SJCRH30 (cell line): Measurements from ENCODE around the gene SRP72. TPM values are rescaled to one million over a fixed set of nuclear protein-coding genes. Genes with fewer than 3 reads are reported as not detected.
A peak's percentile ranks its signal among the peaks of the same experiment; 100 is the strongest.
"Not testable (repeated sequence)": the region's sequence is repeated elsewhere in the genome, so short reads cannot be mapped to it uniquely, and the experiment has no call there.

ENCODE experiments used
- DNase-seq, 2 experiments: peaks; one replicate each; pipeline ENCODE4 v3.0.0-alpha.2; 2015 to 2020
- H3K27ac ChIP-seq: fragments of 250-450 bp; sonication (Bioruptor Pico); 2 replicates; pipeline ENCODE4 v1.5.1; 2020; ENCODE audit warnings: mild to moderate bottlenecking, moderate library complexity
- H3K27me3 ChIP-seq: fragments of 250-450 bp; sonication (Bioruptor Pico); 2 replicates; pipeline ENCODE4 v1.5.1; 2020; ENCODE audit warnings: mild to moderate bottlenecking, moderate library complexity
- H3K36me3 ChIP-seq: fragments of 250-450 bp; sonication (Bioruptor Pico); 2 replicates; pipeline ENCODE4 v1.5.1; 2020; ENCODE audit warnings: mild to moderate bottlenecking, moderate library complexity
- H3K4me1 ChIP-seq: fragments of 250-450 bp; sonication (Bioruptor Pico); 2 replicates; pipeline ENCODE4 v1.5.1; 2020; ENCODE audit warnings: mild to moderate bottlenecking, moderate library complexity
- H3K4me3 ChIP-seq: fragments of 250-450 bp; sonication (Bioruptor Pico); 2 replicates; pipeline ENCODE4 v1.5.1; 2020; ENCODE audit warnings: mild to moderate bottlenecking, moderate library complexity
- H3K9me3 ChIP-seq: fragments of 250-450 bp; sonication (Bioruptor Pico); replicated peaks from 2 replicates; pipeline ENCODE4 v1.5.1; 2020; ENCODE audit warnings: mild to moderate bottlenecking, moderate library complexity
- total RNA-seq: library from RNA; depleted of rRNA; stranded (reverse); fragments of >200 nt; shearing (Covaris generic); gene quantifications from 2 replicates; pipeline ENCODE4 v1.2.3, GENCODE V29; 2014

Gene SRP72
- total RNA-seq, 1 experiment from 2014 or later, result 133 TPM

DNA sequence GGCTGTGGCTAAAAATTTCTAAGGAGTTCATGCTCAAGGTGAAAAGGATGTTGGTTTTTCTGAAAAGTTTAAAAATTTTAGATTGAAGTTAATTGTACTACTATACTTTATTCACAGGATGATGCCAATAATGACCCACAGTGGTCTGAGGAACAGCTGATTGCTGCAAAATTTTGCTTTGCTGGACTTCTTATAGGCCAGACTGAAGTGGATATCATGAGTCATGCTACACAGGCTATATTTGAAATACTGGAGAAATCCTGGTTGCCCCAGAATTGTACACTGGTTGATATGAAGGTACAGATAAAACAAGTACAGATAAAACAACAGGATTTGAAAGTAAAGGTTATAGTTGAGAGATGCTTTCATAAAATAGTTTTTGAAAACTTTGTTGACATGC, 19.1 kb upstream of the SRP72 start:
- Histone ChIP-seq H3K4me3 (no peak overlapping the region), H3K36me3 (peaks cover 100% of the 10 kb centered on the region), H3K27me3 (no peaks in the 10 kb centered on the region), H3K27ac (no peak overlapping the region), H3K4me1 (no peaks in the 10 kb centered on the region), H3K9me3 (no peaks in the 10 kb centered on the region)
- no peak for DNase-seq

DNA sequence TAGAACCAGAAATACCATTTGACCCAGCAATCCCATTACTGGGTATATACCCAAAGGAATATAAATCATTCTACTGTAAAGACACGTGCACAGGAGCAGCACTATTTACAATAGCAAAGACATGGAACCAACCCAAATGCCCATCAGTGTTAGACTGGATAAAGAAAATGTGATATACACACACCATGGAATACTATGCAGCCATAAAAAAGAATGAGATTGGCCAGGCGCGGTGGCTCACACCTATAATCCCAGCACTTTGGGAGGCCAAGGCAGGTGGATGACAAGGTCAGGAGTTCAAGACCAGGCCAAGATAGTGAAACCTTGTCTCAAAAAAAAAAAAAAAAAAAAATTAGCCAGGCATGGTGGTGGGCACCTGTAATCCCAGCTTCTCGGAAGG, 17.9 kb upstream of the SRP72 start:
- H3K27me3 ChIP-seq, H3K4me3 ChIP-seq, DNase-seq, H3K9me3 ChIP-seq, H3K4me1 ChIP-seq, H3K27ac ChIP-seq: not testable (repeated sequence)
- peaks cover 100% of the 10 kb centered on the region for H3K36me3 ChIP-seq

GRCh38 chr4:56450342-56450741, 17.1 kb upstream of the SRP72 start:
- H3K27me3 ChIP-seq, result no peaks in the 10 kb centered on the region
- DNase-seq, result no peak
- no peaks in the 10 kb centered on the region for H3K4me1 ChIP-seq
- H3K9me3 ChIP-seq, result no peaks in the 10 kb centered on the region
- no peak overlapping the region for H3K27ac ChIP-seq
- H3K36me3 ChIP-seq, result peaks cover 100% of the 10 kb centered on the region
- H3K4me3 ChIP-seq, result no peak overlapping the region

GRCh38 chr4:56460085-56460484, 7.3 kb upstream of the SRP72 start:
- H3K27ac ChIP-seq, result no peak overlapping the region
- H3K36me3 ChIP-seq, result peaks cover 77% of the 10 kb centered on the region
- DNase-seq, result no peak
- no peaks in the 10 kb centered on the region for H3K9me3 ChIP-seq
- no peaks in the 10 kb centered on the region for H3K4me1 ChIP-seq
- H3K27me3 ChIP-seq, result no peaks in the 10 kb centered on the region
- H3K4me3 ChIP-seq, result no peak overlapping the region

DNA sequence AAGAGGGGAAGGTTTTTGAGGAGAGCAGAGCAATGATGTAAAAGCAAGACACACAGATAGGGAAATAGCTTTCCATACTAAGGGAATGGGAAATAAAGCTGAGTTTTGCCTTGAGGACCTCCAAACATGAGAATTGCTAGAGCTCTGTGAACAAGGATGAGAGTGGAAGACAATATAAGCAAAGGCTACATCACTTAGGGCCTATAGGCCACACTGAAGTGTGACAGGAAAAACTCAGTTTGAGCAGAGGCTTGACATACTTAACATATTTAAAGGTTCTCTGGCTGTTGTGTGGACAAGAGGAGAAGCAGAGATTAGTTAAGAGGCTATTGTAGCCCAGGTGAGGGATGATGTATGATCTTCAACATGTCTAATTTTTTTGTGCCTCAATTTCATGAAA, 5.3 kb upstream of the SRP72 start:
- Histone ChIP-seq H3K4me1 (peaks cover 4% of the 10 kb centered on the region; the same call in 1 of the 2 replicates), H3K4me3 (no peak overlapping the region), H3K36me3 (peaks cover 56% of the 10 kb centered on the region), H3K27me3 (no peaks in the 10 kb centered on the region), H3K9me3 (no peaks in the 10 kb centered on the region), H3K27ac (no peak overlapping the region)
- DNase-seq, result no peak

DNA sequence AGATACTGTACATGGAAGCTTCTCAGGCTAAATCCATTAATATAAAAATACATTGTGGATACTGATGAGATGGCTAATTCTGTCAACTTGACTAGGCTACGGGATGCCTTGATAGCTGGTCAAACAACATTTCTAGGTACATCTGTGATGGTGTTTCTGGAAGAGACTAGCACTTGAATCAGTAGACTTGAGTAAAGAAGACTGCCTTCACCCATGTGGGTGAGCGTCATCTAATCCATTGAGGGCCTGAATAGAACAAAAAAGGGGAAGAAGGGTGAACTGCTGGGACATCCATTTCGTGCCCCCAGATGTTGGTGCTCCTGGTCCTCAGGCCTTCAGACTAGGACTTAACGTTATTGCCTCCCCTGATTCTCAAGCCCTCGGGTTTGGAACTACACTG, 3.7 kb upstream of the SRP72 start:
- Histone ChIP-seq H3K4me1 (peaks cover 4% of the 10 kb centered on the region; the same call in 1 of the 2 replicates), H3K27ac (no peak overlapping the region), H3K27me3 (no peaks in the 10 kb centered on the region), H3K36me3 (peaks cover 42% of the 10 kb centered on the region), H3K4me3 (no peak overlapping the region), H3K9me3 (no peaks in the 10 kb centered on the region)
- peak in 1 of 2 experiments; percentile 16 for DNase-seq

- H3K36me3 ChIP-seq, result peaks cover 36% of the 10 kb centered on the region
- H3K9me3 ChIP-seq, result no peaks in the 10 kb centered on the region
- no peak overlapping the region for H3K27ac ChIP-seq
- H3K4me3 ChIP-seq, result no peak overlapping the region
- no peak for DNase-seq
- H3K4me1 ChIP-seq, result peaks cover 4% of the 10 kb centered on the region; the same call in 1 of the 2 replicates
- H3K27me3 ChIP-seq, result no peaks in the 10 kb centered on the region
These were observed 2.8 kb upstream of the SRP72 start for GRCh38 chr4:56464581-56464980.

GRCh38 chr4:56465599-56466295, 1.7 kb upstream of the SRP72 start:
- H3K9me3 ChIP-seq, result no peaks in the 10 kb centered on the region
- no peaks in the 10 kb centered on the region for H3K27me3 ChIP-seq
- H3K4me1 ChIP-seq, result peaks cover 4% of the 10 kb centered on the region; the same call in 1 of the 2 replicates
- H3K4me3 ChIP-seq, result peak overlapping the region; percentile 81
- peaks cover 35% of the 10 kb centered on the region for H3K36me3 ChIP-seq
- DNase-seq, result peak in 1 of 2 experiments; percentile 21
- H3K27ac ChIP-seq, result peak overlapping the region; percentile 68; the same call in 1 of the 2 replicates

DNA sequence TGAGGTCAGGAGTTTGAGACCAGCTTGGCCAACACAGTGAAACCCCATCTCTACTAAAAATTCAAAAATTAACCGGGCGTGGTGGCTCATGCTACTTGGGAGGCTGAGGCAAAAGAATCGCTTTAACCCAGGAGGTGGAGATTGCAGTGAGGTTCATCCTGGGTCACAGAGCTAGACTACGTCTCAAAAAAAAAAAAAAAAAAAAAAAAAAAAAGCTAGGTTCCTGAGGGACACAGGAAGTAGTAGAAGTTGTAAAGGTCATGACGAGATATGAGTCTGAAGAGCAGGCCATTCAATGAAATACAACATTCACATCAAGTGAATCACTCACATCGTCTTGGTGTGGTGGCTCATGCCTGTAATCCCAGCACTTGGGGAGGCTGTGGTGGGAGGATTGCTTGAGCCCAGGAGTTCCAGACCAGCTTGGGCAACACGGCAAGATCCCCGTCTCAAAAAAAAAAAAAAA, 1.1 kb upstream of the SRP72 start:
- not testable (repeated sequence) for H3K9me3 ChIP-seq, H3K4me1 ChIP-seq, H3K27me3 ChIP-seq
- peaks cover 35% of the 10 kb centered on the region for H3K36me3 ChIP-seq
- peak overlapping the region; percentile 68 for H3K27ac ChIP-seq
- H3K4me3 ChIP-seq, result peak overlapping the region; percentile 81
- DNase-seq, result peak; percentile 43 to 45

DNA sequence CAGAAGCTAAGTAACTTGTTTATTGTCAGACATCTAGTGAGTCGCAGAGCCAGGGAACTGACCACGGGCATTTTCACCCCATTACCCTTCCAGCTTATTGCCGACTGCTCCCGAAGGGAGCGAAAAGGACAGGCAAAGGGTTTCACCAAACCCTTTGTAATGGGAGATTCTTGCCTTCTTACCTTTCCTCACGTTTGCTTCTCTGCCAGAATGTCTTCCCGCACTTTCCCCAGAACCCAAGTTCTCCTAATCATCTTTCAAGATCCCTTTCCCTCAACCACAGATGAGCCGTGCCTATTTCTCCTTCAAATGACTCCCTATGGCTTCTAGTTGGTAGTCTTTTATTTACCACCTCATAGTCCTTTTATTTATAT, 520 bp upstream of the SRP72 start:
- no peak for DNase-seq
- Histone ChIP-seq H3K9me3 (no peaks in the 10 kb centered on the region), H3K27ac (peak overlapping the region; percentile 68), H3K36me3 (peaks cover 35% of the 10 kb centered on the region), H3K27me3 (no peaks in the 10 kb centered on the region), H3K4me1 (peaks cover 4% of the 10 kb centered on the region; the same call in 1 of the 2 replicates), H3K4me3 (peak overlapping the region; percentile 81)

GRCh38 chr4:56468097-56468422, 643 bp downstream of the SRP72 start:
- Histone ChIP-seq H3K9me3 (no peaks in the 10 kb centered on the region), H3K36me3 (peaks cover 37% of the 10 kb centered on the region), H3K4me3 (peak overlapping the region; percentile 81), H3K27me3 (no peaks in the 10 kb centered on the region), H3K27ac (peak overlapping the region; percentile 68), H3K4me1 (peaks cover 4% of the 10 kb centered on the region; the same call in 1 of the 2 replicates)
- DNase-seq, result peak; percentile 42 to 60

- Histone ChIP-seq H3K27ac (no peak overlapping the region), H3K27me3 (no peaks in the 10 kb centered on the region), H3K4me1 (peaks cover 4% of the 10 kb centered on the region; the same call in 1 of the 2 replicates), H3K36me3 (peaks cover 51% of the 10 kb centered on the region), H3K9me3 (no peaks in the 10 kb centered on the region), H3K4me3 (no peak overlapping the region)
- DNase-seq, result no peak
These were observed 2.2 kb downstream of the SRP72 start for GRCh38 chr4:56469489-56470210.

DNA sequence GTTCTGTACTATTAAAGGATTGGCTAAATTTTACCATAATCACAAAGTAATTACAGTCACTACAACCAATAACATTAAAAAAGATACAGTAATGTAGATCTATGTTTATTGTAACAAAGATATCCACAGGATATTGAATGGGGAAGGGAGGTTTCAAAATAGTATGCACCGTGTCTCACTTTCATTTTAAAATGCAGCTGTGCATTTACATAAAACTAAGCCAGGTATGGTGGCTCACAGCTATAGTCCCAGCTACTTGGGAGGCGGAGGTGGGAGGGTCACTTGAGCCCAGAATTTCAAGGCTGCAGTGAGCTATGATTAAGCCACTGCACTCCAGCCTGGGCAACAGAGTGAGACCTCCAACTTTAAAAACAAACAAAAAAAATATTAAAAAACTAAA, 8.5 kb downstream of the SRP72 start:
- Histone ChIP-seq H3K27me3 (no peaks in the 10 kb centered on the region), H3K4me3 (no peak overlapping the region), H3K27ac (no peak overlapping the region), H3K4me1 (no peaks in the 10 kb centered on the region), H3K36me3 (peaks cover 91% of the 10 kb centered on the region), H3K9me3 (no peaks in the 10 kb centered on the region)
- DNase-seq, result no peak

- Histone ChIP-seq H3K9me3 (no peaks in the 10 kb centered on the region), H3K27ac (no peak overlapping the region), H3K4me3 (no peak overlapping the region), H3K4me1 (no peaks in the 10 kb centered on the region), H3K27me3 (no peaks in the 10 kb centered on the region), H3K36me3 (peaks cover 85% of the 10 kb centered on the region)
- no peak for DNase-seq
These were observed 9.8 kb downstream of the SRP72 start for GRCh38 chr4:56477192-56477702.

DNA sequence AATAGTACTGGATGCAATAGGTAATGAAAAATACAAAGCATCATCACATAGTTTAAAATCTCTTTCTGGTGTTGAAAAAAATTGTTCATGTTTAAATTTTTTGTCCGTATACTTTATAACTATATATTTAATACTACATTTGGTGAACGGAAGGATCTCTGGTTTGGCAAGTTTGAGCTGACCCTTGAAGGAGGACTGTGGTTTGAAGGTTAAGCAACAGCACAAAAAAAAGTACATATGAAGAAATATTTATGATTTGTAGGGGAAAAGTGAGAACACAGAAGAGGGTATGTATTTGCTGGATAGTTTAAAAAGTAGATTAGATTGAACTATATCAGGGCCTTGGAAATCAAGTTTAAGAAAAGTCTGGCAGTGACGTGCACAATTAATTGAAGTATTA, 13.3 kb downstream of the SRP72 start:
- Histone ChIP-seq H3K4me1 (no peaks in the 10 kb centered on the region; the same call in 1 of the 2 replicates), H3K27me3 (no peaks in the 10 kb centered on the region), H3K27ac (no peak overlapping the region), H3K4me3 (no peak overlapping the region), H3K9me3 (no peaks in the 10 kb centered on the region), H3K36me3 (peaks cover 84% of the 10 kb centered on the region)
- no peak for DNase-seq
